Uterus (tissue), 4 donors: Measurements from ENCODE around the gene NMT1. TPM values are rescaled to one million over a fixed set of nuclear protein-coding genes. Genes with fewer than 3 reads are reported as not detected.

Source experiments
- DNase-seq, 2 donors: peaks; one replicate each; pipeline ENCODE4 v3.0.0-alpha.2; 2019 to 2020
- H3K27ac ChIP-seq, 2 donors: fragments of 200-600 bp; sonication (generic); 1 replicate in 1 of 2; 2 replicates in 1 of 2; pipeline ENCODE4 v1.5.1; 2016 to 2018
- H3K27me3 ChIP-seq, 2 donors: fragments of 200-600 bp; sonication (generic); one replicate each; pipeline ENCODE4 v1.5.1; 2018 to 2019; ENCODE audit warnings: control low read depth in 1 of 2
- H3K36me3 ChIP-seq, 2 donors: fragments of 200-600 bp; sonication (generic); one replicate each; pipeline ENCODE4 v1.5.1; 2019; ENCODE audit warnings: control low read depth in 1 of 2
- H3K4me1 ChIP-seq, 2 donors: fragments of 200-600 bp; sonication (generic); one replicate each; pipeline ENCODE4 v1.5.1; 2018 to 2019; ENCODE audit warnings: control low read depth in 1 of 2
- H3K4me3 ChIP-seq, 2 donors: fragments of 200-600 bp; sonication (generic); 1 replicate in 1 of 2; 2 replicates in 1 of 2; pipeline ENCODE4 v1.5.1; 2018 to 2019; ENCODE audit warnings: mild to moderate bottlenecking in 1 of 2
- H3K9me3 ChIP-seq, 2 donors: fragments of 200-600 bp; sonication (generic); one replicate each; pipeline ENCODE4 v1.5.1; 2019; ENCODE audit warnings: control low read depth in 1 of 2
- CTCF ChIP-seq, 4 experiments: fragments of 200-600 bp in 2 of 4; fragments of 450-650 bp in 2 of 4; sonication (generic) in 2 of 4; IDR thresholded peaks; one replicate each; pipeline ENCODE4 v1.5.1; 2016 to 2019; ENCODE audit warnings: antibody characterized with exemption in 4 of 4, mild to moderate bottlenecking in 2 of 4, moderate library complexity in 1 of 4
- POLR2A ChIP-seq, 2 donors: fragments of 450-650 bp; IDR thresholded peaks; one replicate each; pipeline ENCODE4 v1.6.1; 2016; ENCODE audit warnings: antibody characterized with exemption in 2 of 2, mild to moderate bottlenecking in 1 of 2, moderate library complexity in 1 of 2
- intact Hi-C: fragments of 100-400 bp; cut with DNase I; formaldehyde crosslinking; loops from one replicate; pipeline ENCODE4 v1.15.1; 2023; ENCODE audit warnings: low total_unique reads
- total RNA-seq, 4 donors: library from RNA; depleted of rRNA in 3 of 4; stranded (reverse); fragments of >200 nt in 3 of 4; gene quantifications; one replicate each; pipeline versions ENCODE4 v1.1.0 to v1.2.4, GENCODE V29; 2014 to 2023
- donor health status: DM: yes; HTN: yes; CAD: no.

NMT1 gene
- total RNA-seq, 4 donors from 2014 or later = 25.6 to 115 (median 72.3) TPM

- Histone ChIP-seq H3K4me3 (no peak overlapping the region), H3K36me3 (no peaks in the 10 kb centered on the region), H3K27ac (peak overlapping the region in 1 of 2 donors; percentile 2), H3K27me3 (no peaks in the 10 kb centered on the region), H3K9me3 (no peaks in the 10 kb centered on the region), H3K4me1 (no peaks in the 10 kb centered on the region)
- DNase-seq = no peak
- intact Hi-C loops = no loop called here
- TF ChIP-seq CTCF (IDR thresholded peaks at IDR 0.05) (no peak), POLR2A (IDR thresholded peaks at IDR 0.05) (no peak)
These were observed 41.7 kb downstream of the NMT1 start for GRCh38 chr17:45102856-45103255.

DNA sequence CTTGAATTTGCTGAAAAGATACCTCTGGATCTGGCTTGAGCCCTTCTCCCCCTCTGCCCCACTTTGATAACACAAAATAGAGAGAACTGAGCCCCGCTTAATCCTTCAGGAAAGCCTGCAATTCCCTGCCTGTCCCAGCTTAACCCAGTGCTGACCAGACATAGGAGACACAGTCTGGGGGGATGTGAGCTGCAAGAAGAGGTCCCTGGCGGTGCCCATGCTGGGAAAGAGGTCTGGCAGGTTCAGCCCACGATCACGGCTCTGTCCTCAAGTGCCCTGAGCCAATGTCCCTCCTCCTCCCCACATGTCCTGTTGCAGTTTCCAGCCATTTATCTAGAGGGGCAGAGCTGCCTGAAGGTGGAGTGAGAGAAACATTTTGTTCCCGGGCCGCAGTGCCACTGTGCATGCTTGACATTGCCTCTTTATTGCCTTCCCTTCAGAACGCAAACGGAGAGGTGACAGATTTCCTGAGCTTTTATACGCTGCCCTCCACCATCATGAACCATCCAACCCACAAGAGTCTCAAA is 42.2 kb downstream of the NMT1 start:
- no peaks in the 10 kb centered on the region for H3K36me3 ChIP-seq

GRCh38 chr17:45104029-45104428 is 42.9 kb downstream of the NMT1 start:
- Histone ChIP-seq H3K36me3 (no peaks in the 10 kb centered on the region), H3K4me3 (no peak overlapping the region), H3K9me3 (no peaks in the 10 kb centered on the region), H3K27ac (no peak overlapping the region), H3K27me3 (no peaks in the 10 kb centered on the region), H3K4me1 (no peaks in the 10 kb centered on the region)
- no peak for DNase-seq
- TF ChIP-seq CTCF (IDR thresholded peaks at IDR 0.05) (no peak), POLR2A (IDR thresholded peaks at IDR 0.05) (no peak)
- intact Hi-C loops = no loop called here

More for the DNA sequence above, 42.2 kb downstream of the NMT1 start:
- Histone ChIP-seq H3K4me1 (no peaks in the 10 kb centered on the region), H3K4me3 (no peak overlapping the region), H3K9me3 (no peaks in the 10 kb centered on the region), H3K27ac (no peak overlapping the region), H3K27me3 (no peaks in the 10 kb centered on the region)
- intact Hi-C loops = no loop called here
- TF ChIP-seq POLR2A (IDR thresholded peaks at IDR 0.05) = no peak
- DNase-seq = no peak

DNA sequence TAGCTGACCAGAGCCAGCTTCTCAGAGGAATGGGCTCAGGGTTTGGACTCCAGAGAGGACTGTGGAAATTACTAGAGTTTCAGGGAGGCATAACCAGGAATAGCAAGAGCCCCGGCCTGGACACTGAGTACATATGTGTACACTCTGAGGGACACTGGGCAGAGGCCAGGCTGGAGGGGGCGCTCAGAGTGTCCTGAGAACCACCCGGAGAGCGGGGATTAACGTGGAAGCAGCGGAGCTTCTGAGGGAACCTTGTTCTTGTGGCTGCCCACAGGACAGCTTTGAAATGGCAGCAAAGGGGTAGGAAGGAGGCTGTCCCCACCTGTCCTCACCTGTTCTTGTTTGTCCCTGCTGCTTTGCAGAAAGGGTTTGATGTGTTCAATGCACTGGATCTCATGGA is 43.4 kb downstream of the NMT1 start:
- Histone ChIP-seq H3K27ac (no peak overlapping the region), H3K36me3 (no peaks in the 10 kb centered on the region), H3K9me3 (no peaks in the 10 kb centered on the region), H3K27me3 (no peaks in the 10 kb centered on the region), H3K4me1 (no peaks in the 10 kb centered on the region), H3K4me3 (no peak overlapping the region)
- no peak for DNase-seq
- TF ChIP-seq CTCF (IDR thresholded peaks at IDR 0.05) (no peak), POLR2A (IDR thresholded peaks at IDR 0.05) (no peak)
- intact Hi-C loops = no loop called here

DNA sequence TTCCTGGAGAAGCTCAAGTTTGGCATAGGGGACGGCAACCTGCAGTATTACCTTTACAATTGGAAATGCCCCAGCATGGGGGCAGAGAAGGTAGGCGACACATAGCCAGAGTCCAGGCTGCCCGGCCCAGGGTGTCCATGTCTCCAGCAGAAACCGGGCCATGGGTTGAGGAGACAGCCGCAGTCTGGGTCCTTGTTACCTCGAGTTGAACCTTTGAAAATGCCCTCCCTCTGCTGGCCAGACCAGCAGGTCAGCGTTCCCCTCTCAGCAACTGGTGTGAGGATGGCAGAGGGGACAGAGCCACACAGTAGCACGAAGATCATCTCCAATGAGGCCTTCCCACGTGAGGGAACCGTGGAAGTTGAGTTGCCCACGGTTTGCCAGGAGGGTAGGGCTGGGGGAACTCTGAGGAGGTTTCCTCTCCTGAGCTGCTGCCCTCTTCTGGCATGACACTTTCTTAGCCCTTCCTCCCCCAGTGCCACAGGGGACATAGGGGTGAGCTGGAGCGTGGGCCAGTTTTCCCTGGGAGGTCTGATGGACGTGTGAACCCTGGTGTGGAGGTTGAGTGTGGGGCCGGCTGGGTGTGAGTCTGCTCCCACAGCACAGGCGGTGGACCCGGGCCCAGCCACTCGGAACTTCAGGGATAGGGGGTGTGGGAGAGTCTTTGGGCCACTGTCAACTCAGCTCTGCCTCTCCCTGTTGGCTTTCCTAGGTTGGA is 43.9 kb downstream of the NMT1 start:
- intact Hi-C loops = no loop called here
- Histone ChIP-seq H3K27me3 (no peaks in the 10 kb centered on the region), H3K36me3 (no peaks in the 10 kb centered on the region), H3K4me1 (no peaks in the 10 kb centered on the region), H3K27ac (no peak overlapping the region), H3K9me3 (no peaks in the 10 kb centered on the region), H3K4me3 (no peak overlapping the region)
- DNase-seq = no peak
- TF ChIP-seq POLR2A (IDR thresholded peaks at IDR 0.05) (no peak), CTCF (IDR thresholded peaks at IDR 0.05) (no peak)
